ENCODE data around the gene C14orf119. TPM values are rescaled to one million over a fixed set of nuclear protein-coding genes. Genes with fewer than 3 reads are reported as not detected.

C14orf119 gene
- total and polyA plus RNA-seq, 9 of the 15 experiments (the other 6 are each of a cell fraction or from before 2014, with no cell fraction given), result 36.7 to 251 (median 51.8) TPM

DNA sequence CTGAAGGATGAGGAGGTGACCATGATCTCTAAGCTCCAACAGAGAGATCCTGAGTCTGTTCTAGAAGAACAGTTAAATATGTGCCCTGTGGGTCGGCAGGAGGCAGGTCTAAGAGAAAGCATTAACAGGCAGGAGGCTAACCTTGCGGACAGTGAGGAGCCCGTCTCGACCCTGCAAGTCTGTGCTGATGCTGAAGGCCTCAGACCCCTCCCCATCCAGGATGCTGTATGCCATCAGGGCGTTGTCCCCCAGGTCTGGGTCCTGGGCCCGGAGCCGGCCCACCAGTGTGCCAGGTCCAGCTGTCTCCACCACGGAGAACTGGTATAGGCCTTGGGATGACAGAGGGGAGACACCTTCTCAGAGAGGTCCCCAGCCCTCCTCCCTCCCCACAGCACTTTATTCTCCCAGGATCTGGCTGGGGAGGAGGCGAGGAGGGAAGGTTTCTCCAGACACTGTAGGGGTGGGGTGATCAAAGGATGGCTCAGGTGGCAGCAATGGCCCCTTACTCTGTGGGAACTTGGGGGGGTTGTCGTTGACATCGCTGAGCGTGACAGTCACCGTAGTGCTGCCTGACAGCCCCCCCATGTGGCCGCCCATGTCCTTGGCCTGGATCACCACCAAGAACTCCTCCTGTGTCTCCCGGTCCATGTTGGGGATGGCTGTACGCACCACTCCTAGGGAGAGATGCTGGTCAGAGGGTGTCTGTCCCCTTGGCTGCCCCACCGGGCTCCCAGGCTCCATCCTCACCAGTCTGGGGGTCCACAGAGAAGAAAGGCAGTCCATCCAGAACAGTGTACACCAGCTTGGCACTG, 41.1 kb upstream of the C14orf119 start (continued):
- TF ChIP-seq RB1 (IDR thresholded peaks at IDR 0.05; ENCODE audit: low read depth) (peak; percentile 39; the same call in 1 of the 2 replicates), MYC (IDR thresholded peaks at IDR 0.05; ENCODE audit: low read depth, low read length) (peak; percentile 42; the same call in 1 of the 2 replicates), MYC (CRISPR knock-in tag; IDR thresholded peaks at IDR 0.05; ENCODE audit: borderline replicate concordance, low read depth) (no peak), RAD21 (CRISPR knock-in tag; conservative IDR thresholded peaks at IDR 0.05 in 1 of 2, IDR thresholded peaks at IDR 0.05 in 1 of 2) (peak; percentile 65 to 90), SMC3 (conservative IDR thresholded peaks at IDR 0.05; ENCODE audit: insufficient read depth, low read depth, low read length) (peak; percentile 86), NFIC (IDR thresholded peaks at IDR 0.05) (peak; percentile 75)
- TF ChIP-seq, protein P1, sequence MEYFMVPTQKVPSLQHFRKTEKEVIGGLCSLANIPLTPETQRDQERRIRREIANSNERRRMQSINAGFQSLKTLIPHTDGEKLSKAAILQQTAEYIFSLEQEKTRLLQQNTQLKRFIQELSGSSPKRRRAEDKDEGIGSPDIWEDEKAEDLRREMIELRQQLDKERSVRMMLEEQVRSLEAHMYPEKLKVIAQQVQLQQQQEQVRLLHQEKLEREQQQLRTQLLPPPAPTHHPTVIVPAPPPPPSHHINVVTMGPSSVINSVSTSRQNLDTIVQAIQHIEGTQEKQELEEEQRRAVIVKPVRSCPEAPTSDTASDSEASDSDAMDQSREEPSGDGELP (CRISPR knock-in tag; IDR thresholded peaks at IDR 0.05; ENCODE audit: borderline replicate concordance), result peak; percentile 42; the same call in 1 of the 2 replicates
- TF ChIP-seq, protein P2, sequence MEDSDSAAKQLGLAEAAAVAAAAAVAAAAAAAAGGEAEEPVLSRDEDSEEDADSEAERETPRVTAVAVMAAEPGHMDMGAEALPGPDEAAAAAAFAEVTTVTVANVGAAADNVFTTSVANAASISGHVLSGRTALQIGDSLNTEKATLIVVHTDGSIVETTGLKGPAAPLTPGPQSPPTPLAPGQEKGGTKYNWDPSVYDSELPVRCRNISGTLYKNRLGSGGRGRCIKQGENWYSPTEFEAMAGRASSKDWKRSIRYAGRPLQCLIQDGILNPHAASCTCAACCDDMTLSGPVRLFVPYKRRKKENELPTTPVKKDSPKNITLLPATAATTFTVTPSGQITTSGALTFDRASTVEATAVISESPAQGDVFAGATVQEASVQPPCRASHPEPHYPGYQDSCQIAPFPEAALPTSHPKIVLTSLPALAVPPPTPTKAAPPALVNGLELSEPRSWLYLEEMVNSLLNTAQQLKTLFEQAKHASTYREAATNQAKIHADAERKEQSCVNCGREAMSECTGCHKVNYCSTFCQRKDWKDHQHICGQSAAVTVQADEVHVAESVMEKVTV (CRISPR knock-in tag; IDR thresholded peaks at IDR 0.05), result peak; percentile 63; the same call in 1 of the 2 replicates
- TF ChIP-seq, protein P3, sequence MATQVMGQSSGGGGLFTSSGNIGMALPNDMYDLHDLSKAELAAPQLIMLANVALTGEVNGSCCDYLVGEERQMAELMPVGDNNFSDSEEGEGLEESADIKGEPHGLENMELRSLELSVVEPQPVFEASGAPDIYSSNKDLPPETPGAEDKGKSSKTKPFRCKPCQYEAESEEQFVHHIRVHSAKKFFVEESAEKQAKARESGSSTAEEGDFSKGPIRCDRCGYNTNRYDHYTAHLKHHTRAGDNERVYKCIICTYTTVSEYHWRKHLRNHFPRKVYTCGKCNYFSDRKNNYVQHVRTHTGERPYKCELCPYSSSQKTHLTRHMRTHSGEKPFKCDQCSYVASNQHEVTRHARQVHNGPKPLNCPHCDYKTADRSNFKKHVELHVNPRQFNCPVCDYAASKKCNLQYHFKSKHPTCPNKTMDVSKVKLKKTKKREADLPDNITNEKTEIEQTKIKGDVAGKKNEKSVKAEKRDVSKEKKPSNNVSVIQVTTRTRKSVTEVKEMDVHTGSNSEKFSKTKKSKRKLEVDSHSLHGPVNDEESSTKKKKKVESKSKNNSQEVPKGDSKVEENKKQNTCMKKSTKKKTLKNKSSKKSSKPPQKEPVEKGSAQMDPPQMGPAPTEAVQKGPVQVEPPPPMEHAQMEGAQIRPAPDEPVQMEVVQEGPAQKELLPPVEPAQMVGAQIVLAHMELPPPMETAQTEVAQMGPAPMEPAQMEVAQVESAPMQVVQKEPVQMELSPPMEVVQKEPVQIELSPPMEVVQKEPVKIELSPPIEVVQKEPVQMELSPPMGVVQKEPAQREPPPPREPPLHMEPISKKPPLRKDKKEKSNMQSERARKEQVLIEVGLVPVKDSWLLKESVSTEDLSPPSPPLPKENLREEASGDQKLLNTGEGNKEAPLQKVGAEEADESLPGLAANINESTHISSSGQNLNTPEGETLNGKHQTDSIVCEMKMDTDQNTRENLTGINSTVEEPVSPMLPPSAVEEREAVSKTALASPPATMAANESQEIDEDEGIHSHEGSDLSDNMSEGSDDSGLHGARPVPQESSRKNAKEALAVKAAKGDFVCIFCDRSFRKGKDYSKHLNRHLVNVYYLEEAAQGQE (IDR thresholded peaks at IDR 0.05; ENCODE audit: borderline replicate concordance), result peak; percentile 83
- TF ChIP-seq, protein P3 (CRISPR knock-in tag; IDR thresholded peaks at IDR 0.05; ENCODE audit: low read depth), result no peak

Measured in K562 (cell line).